Measurements from ENCODE around the gene PJVK.

GRCh38 chr2:178480227-178481181, 29.3 kb downstream of the PJVK start, which contains the start of gene PLEKHA3:
- TF ChIP-seq CTCF (optimal IDR thresholded peaks at IDR 0.05 in 1 of 3, IDR thresholded peaks at IDR 0.05 in 1 of 3, conservative IDR thresholded peaks at IDR 0.05 in 1 of 3; ENCODE audit: extremely low read depth in 1 of 3, insufficient read depth in 2 of 3, low read length in 3 of 3) = no peak
- TF ChIP-seq EZH2 (IDR thresholded peaks at IDR 0.05; ENCODE audit: low read length) = no peak

All from keratinocyte (primary cell).